ENCODE results near the gene CHRND.

CHRND gene

DNA sequence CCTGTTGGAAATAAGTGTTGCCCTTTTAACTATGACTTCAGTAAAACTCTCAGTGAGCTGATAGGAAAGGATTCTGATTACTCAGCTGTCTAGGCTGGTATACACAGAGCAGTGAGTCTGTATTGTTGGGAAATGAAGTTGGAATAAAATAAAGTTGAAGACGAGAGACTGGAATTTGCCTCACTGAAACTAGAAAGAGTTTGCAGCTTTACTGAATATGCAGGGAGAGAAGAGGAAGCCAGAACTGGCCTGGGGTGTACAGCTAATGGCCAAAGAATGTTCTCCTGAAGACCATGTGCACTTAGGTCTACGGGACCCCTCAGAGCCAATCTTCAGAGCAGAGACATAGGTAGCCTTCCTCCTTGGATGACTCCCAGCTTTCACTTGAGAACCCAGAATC, 51.0 kb downstream of the CHRND start:
- Histone ChIP-seq H3K27me3 (replicated peaks; ENCODE audit: control insufficient read depth, insufficient read depth, low read length) (no peaks in the 10 kb centered on the region), H3K4me3 (replicated peaks; ENCODE audit: low read depth, low read length) (no peak overlapping the region), H3K36me3 (ENCODE audit: control insufficient read depth, insufficient read depth, low read length) (peaks cover 24% of the 10 kb centered on the region)
- TF ChIP-seq, protein P1, sequence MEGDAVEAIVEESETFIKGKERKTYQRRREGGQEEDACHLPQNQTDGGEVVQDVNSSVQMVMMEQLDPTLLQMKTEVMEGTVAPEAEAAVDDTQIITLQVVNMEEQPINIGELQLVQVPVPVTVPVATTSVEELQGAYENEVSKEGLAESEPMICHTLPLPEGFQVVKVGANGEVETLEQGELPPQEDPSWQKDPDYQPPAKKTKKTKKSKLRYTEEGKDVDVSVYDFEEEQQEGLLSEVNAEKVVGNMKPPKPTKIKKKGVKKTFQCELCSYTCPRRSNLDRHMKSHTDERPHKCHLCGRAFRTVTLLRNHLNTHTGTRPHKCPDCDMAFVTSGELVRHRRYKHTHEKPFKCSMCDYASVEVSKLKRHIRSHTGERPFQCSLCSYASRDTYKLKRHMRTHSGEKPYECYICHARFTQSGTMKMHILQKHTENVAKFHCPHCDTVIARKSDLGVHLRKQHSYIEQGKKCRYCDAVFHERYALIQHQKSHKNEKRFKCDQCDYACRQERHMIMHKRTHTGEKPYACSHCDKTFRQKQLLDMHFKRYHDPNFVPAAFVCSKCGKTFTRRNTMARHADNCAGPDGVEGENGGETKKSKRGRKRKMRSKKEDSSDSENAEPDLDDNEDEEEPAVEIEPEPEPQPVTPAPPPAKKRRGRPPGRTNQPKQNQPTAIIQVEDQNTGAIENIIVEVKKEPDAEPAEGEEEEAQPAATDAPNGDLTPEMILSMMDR (IDR thresholded peaks at IDR 0.05; ENCODE audit: insufficient read depth, low read length, poor library complexity, severe bottlenecking): no peak
- DNase-seq (ENCODE audit: extremely low read depth, insufficient read length): no peak

DNA sequence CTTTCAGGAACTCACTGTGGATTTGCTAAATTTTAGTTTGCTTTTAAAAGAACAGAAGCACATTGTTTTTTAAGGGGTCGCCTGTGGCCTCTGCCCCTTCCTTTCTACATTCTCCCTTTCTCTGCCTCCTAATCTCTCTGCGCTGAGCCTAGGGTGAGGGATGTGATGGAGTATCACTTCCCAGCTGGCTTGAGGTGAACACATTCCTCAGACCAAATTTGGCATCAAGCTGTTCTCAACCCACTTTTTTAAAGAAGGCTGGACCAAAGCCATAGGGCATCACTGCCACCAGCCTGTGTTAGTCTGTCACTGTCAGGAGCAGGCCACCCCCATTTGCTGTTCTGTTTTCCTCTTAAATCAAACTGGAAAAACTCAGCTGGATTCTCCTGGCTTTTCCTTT, 51.9 kb downstream of the CHRND start:
- TF ChIP-seq, protein P1 (IDR thresholded peaks at IDR 0.05; ENCODE audit: insufficient read depth, low read length, poor library complexity, severe bottlenecking): no peak
- no peak overlapping the region for H3K4me3 ChIP-seq (replicated peaks; ENCODE audit: low read depth, low read length)
- H3K36me3 ChIP-seq (ENCODE audit: control insufficient read depth, insufficient read depth, low read length): peaks cover 23% of the 10 kb centered on the region
- no peak for DNase-seq (ENCODE audit: extremely low read depth, insufficient read length)
- H3K27me3 ChIP-seq (replicated peaks; ENCODE audit: control insufficient read depth, insufficient read depth, low read length): no peaks in the 10 kb centered on the region

DNA sequence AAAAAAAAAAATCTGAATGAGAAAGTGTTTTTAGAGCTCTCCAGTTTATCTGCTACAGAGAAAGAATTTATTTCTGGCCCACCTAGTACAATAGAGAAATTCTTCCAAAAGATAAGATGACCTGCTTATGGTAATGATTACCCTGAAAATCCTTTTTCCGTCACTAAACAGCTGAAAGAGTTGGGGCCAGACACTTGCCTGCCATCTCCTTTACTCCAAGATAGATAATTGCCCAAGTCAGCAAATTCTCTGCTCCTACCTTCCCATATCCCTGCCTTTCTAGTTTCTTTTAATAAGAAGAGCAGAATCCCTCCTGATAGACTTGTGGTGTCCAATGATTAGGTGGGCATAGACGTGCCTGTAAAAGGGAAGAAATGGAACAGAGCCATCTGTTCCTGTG, 52.7 kb downstream of the CHRND start:
- Histone ChIP-seq H3K36me3 (ENCODE audit: control insufficient read depth, insufficient read depth, low read length) (peaks cover 20% of the 10 kb centered on the region), H3K4me3 (replicated peaks; ENCODE audit: low read depth, low read length) (no peak overlapping the region), H3K27me3 (replicated peaks; ENCODE audit: control insufficient read depth, insufficient read depth, low read length) (no peaks in the 10 kb centered on the region)
- no peak for DNase-seq (ENCODE audit: extremely low read depth, insufficient read length)
- TF ChIP-seq, protein P1 (IDR thresholded peaks at IDR 0.05; ENCODE audit: insufficient read depth, low read length, poor library complexity, severe bottlenecking): no peak

DNA sequence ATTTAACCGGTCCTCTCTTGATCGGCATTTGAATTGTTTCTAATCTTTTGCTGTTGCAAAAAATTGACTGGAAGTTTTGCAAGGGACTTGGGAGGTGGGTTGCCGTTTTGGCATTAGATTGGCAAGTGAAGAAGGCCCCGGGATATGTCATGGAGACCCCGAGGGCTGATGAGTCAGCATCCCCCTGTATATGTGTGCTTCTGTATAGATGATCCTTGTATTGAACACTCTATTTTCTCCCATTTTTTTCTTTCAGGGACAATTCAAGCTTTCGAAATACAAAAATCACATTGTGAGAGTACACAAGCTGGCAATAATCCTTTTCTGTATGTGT, 54.7 kb downstream of the CHRND start:
- H3K4me3 ChIP-seq (replicated peaks; ENCODE audit: low read depth, low read length): no peak overlapping the region

DNA sequence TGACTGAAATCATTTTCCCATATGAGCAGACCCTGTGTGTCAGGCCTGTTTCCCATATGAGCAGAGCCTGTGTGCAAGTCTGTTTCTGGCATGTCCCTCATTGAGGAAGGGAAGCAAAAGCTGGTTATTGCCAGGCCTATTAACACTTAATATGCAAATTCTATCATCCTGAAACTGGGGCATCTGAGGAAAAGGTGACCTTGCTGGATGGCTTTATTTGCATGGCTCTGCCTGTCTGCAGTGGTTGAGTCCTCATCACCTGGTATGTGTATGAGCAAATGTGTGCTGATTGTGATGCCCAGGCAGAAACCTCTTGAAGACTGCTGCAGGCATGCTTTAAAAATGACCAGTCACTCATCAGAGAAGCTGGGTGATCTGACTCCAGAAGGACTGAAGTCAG, 55.8 kb downstream of the CHRND start:
- Histone ChIP-seq H3K4me3 (replicated peaks; ENCODE audit: low read depth, low read length) (no peak overlapping the region), H3K36me3 (ENCODE audit: control insufficient read depth, insufficient read depth, low read length) (peaks cover 9% of the 10 kb centered on the region), H3K27me3 (replicated peaks; ENCODE audit: control insufficient read depth, insufficient read depth, low read length) (no peaks in the 10 kb centered on the region)
- TF ChIP-seq, protein P1 (IDR thresholded peaks at IDR 0.05; ENCODE audit: insufficient read depth, low read length, poor library complexity, severe bottlenecking): no peak
- no peak for DNase-seq (ENCODE audit: extremely low read depth, insufficient read length)

More for the DNA sequence above, 54.7 kb downstream of the CHRND start:
- DNase-seq (ENCODE audit: extremely low read depth, insufficient read length): no peak
- Histone ChIP-seq H3K36me3 (ENCODE audit: control insufficient read depth, insufficient read depth, low read length) (peaks cover 9% of the 10 kb centered on the region), H3K27me3 (replicated peaks; ENCODE audit: control insufficient read depth, insufficient read depth, low read length) (no peaks in the 10 kb centered on the region)
- TF ChIP-seq, protein P1 (IDR thresholded peaks at IDR 0.05; ENCODE audit: insufficient read depth, low read length, poor library complexity, severe bottlenecking): no peak

DNA sequence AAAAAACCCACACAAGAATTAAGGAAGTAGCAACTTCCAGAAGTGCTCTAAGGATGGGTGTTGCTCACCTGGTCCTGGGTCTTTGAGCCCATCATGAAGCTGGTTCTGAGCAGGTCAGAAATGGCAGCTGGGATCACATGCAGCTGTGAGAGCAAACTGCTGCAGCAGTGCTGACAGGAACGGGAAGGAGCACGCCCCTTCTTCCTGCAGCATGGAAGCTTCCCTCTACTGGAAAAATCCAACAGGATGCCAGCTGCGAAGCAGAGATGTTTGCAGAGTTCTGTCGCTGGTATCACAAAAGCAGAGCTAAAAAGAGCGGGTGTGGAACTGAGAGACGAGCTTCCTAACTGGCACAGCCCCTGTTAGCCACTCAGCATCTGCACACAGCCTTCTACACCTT, 58.3 kb downstream of the CHRND start:
- no peak for DNase-seq (ENCODE audit: extremely low read depth, insufficient read length)
- H3K4me3 ChIP-seq (replicated peaks; ENCODE audit: low read depth, low read length): no peak overlapping the region
- peaks cover 4% of the 10 kb centered on the region; the same call in 1 of the 2 replicates for H3K36me3 ChIP-seq (ENCODE audit: control insufficient read depth, insufficient read depth, low read length)
- no peaks in the 10 kb centered on the region for H3K27me3 ChIP-seq (replicated peaks; ENCODE audit: control insufficient read depth, insufficient read depth, low read length)
- TF ChIP-seq, protein P1 (IDR thresholded peaks at IDR 0.05; ENCODE audit: insufficient read depth, low read length, poor library complexity, severe bottlenecking): no peak

All from GM06990 (cell line).